GM12878 (cell line): Measurements from ENCODE around the gene ELP1. TPM values are rescaled to one million over a fixed set of nuclear protein-coding genes. Genes with fewer than 3 reads are reported as not detected.

Source experiments
- ATAC-seq: fragments of 200-7000 bp; cut with Tn5 transposase; 3 replicates; pipeline ENCODE4 v1.9.1; 2020; ENCODE audit warnings: mild to moderate bottlenecking, moderate library complexity
- BruUV-seq: library from RNA; stranded (reverse); fragments of 400-500 nt; replicated peaks from 2 replicates; lab custom pipeline; 2021; lab: Mats Ljungman, UMichigan
- CTCF ChIA-PET: fragments of 300-600 bp; sonication (Branson Sonifier 250); formaldehyde crosslinking; extraction: SDS; loops from one replicate; lab custom pipeline; 2021; ENCODE audit warnings: inconsistent platforms; lab: Yijun Ruan, JAX
- POLR2A ChIA-PET: fragments of 350-600 bp; formaldehyde crosslinking; extraction: SDS; loops from one replicate; lab custom pipeline; 2021; ENCODE audit warnings: inconsistent platforms; lab: Charles Lee
- RAD21 ChIA-PET: fragments of 300-600 bp; sonication (Branson Sonifier 250); formaldehyde crosslinking; loops from one replicate; lab custom pipeline; 2023; ENCODE audit warnings: antibody characterized with exemption; ENCODE audit not compliant: unreplicated experiment; lab: Charles Lee
- SMC1A ChIA-PET: fragments of 300-600 bp; sonication (Branson Sonifier 250); formaldehyde crosslinking; loops from one replicate; lab custom pipeline; 2023; ENCODE audit not compliant: unreplicated experiment, uncharacterized antibody; lab: Charles Lee
- DNase-seq: peaks from one replicate; pipeline ENCODE4 v3.0.0-alpha.2; 2011; ENCODE audit warnings: low read depth, low spot score
- FAIRE-seq: peaks from 3 replicates; lab custom pipeline; 2011; peaks lifted over from hg19 to GRCh38; lab: Jason Lieb, UNC
- H2AFZ ChIP-seq: 2 replicates; pipeline ENCODE4 v1.6.0; 2011; ENCODE audit warnings: low read depth, low read length, control low read depth; ENCODE audit not compliant: control insufficient read depth
- H3K27ac ChIP-seq: 2 replicates; pipeline ENCODE4 v1.5.1; 2011; ENCODE audit warnings: control low read depth; ENCODE audit not compliant: control insufficient read depth, insufficient read depth
- H3K27me3 ChIP-seq, 2 experiments: replicated peaks in 1 of 2; 2 replicates each; pipeline versions ENCODE4 v1.6.0 to v1.6.1; 2011; ENCODE audit warnings: low read length in 1 of 2; ENCODE audit not compliant: control insufficient read depth in 2 of 2, insufficient read depth in 2 of 2
- H3K36me3 ChIP-seq, 2 experiments: 2 replicates each; pipeline ENCODE4 v1.5.1; 2011; ENCODE audit warnings: low read length in 1 of 2; ENCODE audit not compliant: control insufficient read depth in 2 of 2, insufficient read depth in 2 of 2
- H3K4me1 ChIP-seq: 2 replicates; pipeline ENCODE4 v1.6.1; 2011; ENCODE audit warnings: mild to moderate bottlenecking, low read length, moderate library complexity, mixed read lengths; ENCODE audit not compliant: control insufficient read depth, insufficient read depth
- H3K4me2 ChIP-seq: 2 replicates; pipeline ENCODE4 v1.6.0; 2011; ENCODE audit warnings: control low read depth; ENCODE audit not compliant: control insufficient read depth, insufficient read depth
- H3K4me3 ChIP-seq: fragments of 200-600 bp; sonication (generic); 2 replicates; pipeline ENCODE4 v1.5.1; 2016
- H3K79me2 ChIP-seq: 2 replicates; pipeline ENCODE4 v1.6.0; 2011; ENCODE audit warnings: low read length; ENCODE audit not compliant: control insufficient read depth, insufficient read depth
- H3K9ac ChIP-seq: 2 replicates; pipeline ENCODE4 v1.8.0; 2011; ENCODE audit warnings: low read length, control low read depth, mixed read lengths; ENCODE audit not compliant: control insufficient read depth, insufficient read depth
- H3K9me3 ChIP-seq: replicated peaks from 3 replicates; pipeline ENCODE4 v1.5.1; 2011; ENCODE audit warnings: mild to moderate bottlenecking, low read length; ENCODE audit not compliant: control insufficient read depth, insufficient read depth
- H4K20me1 ChIP-seq: 2 replicates; pipeline ENCODE4 v1.6.0; 2011; ENCODE audit not compliant: control insufficient read depth, insufficient read depth
- CEBPB ChIP-seq, 2 experiments: fragments of 150-350 bp in 1 of 2; IDR thresholded peaks; 2 replicates each; pipeline ENCODE4 v1.6.1; 2012 to 2014; ENCODE audit warnings: low read depth in 2 of 2, low read length in 2 of 2, borderline replicate concordance in 1 of 2, inconsistent platforms in 1 of 2
- CHD4 ChIP-seq: fragments of 200-600 bp; sonication (generic); IDR thresholded peaks from 2 replicates; pipeline ENCODE4 v1.6.1; 2016; ENCODE audit warnings: mild to moderate bottlenecking
- GATAD2B ChIP-seq: fragments of 450-650 bp; conservative IDR thresholded peaks from 2 replicates; pipeline ENCODE4 v1.6.1; 2017; ENCODE audit warnings: low read depth, mild to moderate bottlenecking, moderate library complexity
- MYC ChIP-seq: IDR thresholded peaks from 2 replicates; pipeline ENCODE4 v1.6.1; 2011; ENCODE audit warnings: mild to moderate bottlenecking, low read length, moderate library complexity, inconsistent platforms; ENCODE audit not compliant: insufficient read depth, insufficient replicate concordance, insufficient read length, severe bottlenecking
- RCOR1 ChIP-seq: conservative IDR thresholded peaks from 2 replicates; pipeline ENCODE4 v1.6.1; 2012; ENCODE audit warnings: low read depth, low read length, improper control_type of control experiment
- SRF ChIP-seq, 2 experiments: IDR thresholded peaks; 2 replicates each; pipeline ENCODE4 v1.6.1; 2011; ENCODE audit warnings: low read depth in 2 of 2, low read length in 2 of 2, mild to moderate bottlenecking in 1 of 2, moderate library complexity in 1 of 2
- STAT3 ChIP-seq: IDR thresholded peaks from 2 replicates; pipeline ENCODE4 v1.6.1; 2011; ENCODE audit warnings: low read depth, low read length, improper control_type of control experiment
- SUZ12 ChIP-seq: fragments of 200-600 bp; sonication (generic); IDR thresholded peaks from one replicate; pipeline ENCODE4 v1.6.1; 2018; ENCODE audit warnings: antibody characterized with exemption, mild to moderate bottlenecking; ENCODE audit not compliant: unreplicated experiment
- WGBS: methylation state at CpG from one replicate; pipeline ENCODE4 v1.1.6; 2016; ENCODE audit warnings: low lambda C conversion rate; ENCODE audit not compliant: insufficient replicate concordance, insufficient coverage; ENCODE audit errors: missing lambda C conversion rate; 5-methylcytosine and 5-hydroxymethylcytosine counted together
- in situ Hi-C: fragments of 300-500 bp; cut with MboI; formaldehyde crosslinking; loops from 9 replicates; pipeline ENCODE4 v1.14.3; 2018; ENCODE audit warnings: mixed read lengths
- intact Hi-C: fragments of 100-400 bp; cut with micrococcal nuclease; formaldehyde crosslinking; loops from one replicate; pipeline ENCODE4 v1.14.2; 2022; ENCODE audit not compliant: unreplicated experiment
- polyA plus RNA-seq, 11 experiments: library from polyadenylated mRNA; depleted of rRNA in 4 of 11; unstranded in 6 of 11; stranded (reverse) in 5 of 11; fragments of >200 nt; fragmentation: Nextera tagmentation in 4 of 11; fragmentation: Illumina TruSeq in 1 of 11; extraction: Ambion mirVana in 4 of 11; extraction: Trizol in 1 of 11; gene quantifications; 1 replicate in 1 of 11; 2 replicates in 10 of 11; pipeline versions ENCODE4 v1.2.1 to v1.2.3, GENCODE V29; 2011 to 2016; ENCODE audit warnings: inconsistent platforms in 2 of 11, missing spikeins in 2 of 11, low read depth in 1 of 11
- total RNA-seq, 4 experiments: library from RNA; depleted of rRNA in 3 of 4; stranded (reverse); fragments of >200 nt in 3 of 4; fragmentation: Illumina TruSeq in 1 of 4; extraction: Trizol in 1 of 4; gene quantifications; 2 replicates each; pipeline versions ENCODE4 v1.2.1 to v1.2.3, GENCODE V29; 2013 to 2021
- TF ChIP-seq, protein P1 (sequence below): IDR thresholded peaks from 2 replicates; pipeline ENCODE4 v1.6.1; 2012; ENCODE audit warnings: low read depth, low read length, improper control_type of control experiment
- TF ChIP-seq, protein P2 (sequence below): fragments of 150-350 bp; IDR thresholded peaks from 2 replicates; pipeline ENCODE4 v1.6.1; 2016; ENCODE audit warnings: low read depth, low read length
- TF ChIP-seq, protein P3 (sequence below): fragments of 450-650 bp; formaldehyde crosslinking; IDR thresholded peaks from 2 replicates; pipeline ENCODE4 v1.4.0; 2020; ENCODE audit warnings: mild to moderate bottlenecking, moderate library complexity
- TF ChIP-seq, protein P4 (sequence below): fragments of 450-650 bp; IDR thresholded peaks from 2 replicates; pipeline ENCODE4 v1.6.1; 2017; ENCODE audit warnings: mild to moderate bottlenecking, moderate library complexity

The ELP1 gene
- total and polyA plus RNA-seq, 10 of the 15 experiments (the other 5 are each of a cell fraction or from before 2014, with no cell fraction given): 9.7 to 29.9 (median 26.0) TPM

DNA sequence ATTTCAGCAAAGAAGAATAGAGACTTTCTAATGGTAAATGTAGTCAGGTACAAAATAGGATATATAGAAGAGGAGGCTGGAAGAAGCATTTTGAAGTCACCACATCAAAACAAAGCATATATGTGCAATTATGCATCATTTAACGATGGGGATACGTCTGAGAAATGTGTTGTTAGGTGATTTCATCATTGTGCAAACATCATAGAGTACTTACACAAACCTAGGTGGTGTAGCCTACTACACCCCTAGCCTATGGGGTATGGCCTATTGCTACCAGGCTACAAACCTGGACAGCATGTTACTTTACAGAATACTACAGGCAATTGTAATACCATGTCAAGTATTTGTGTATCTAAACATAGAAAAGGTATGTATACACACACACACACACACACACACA lies 28.4 kb downstream of the ELP1 start:
- no peak overlapping the region for H3K27ac ChIP-seq
- no peaks in the 10 kb centered on the region for H3K4me1 ChIP-seq
- FAIRE-seq (no peak), DNase-seq (no peak), ATAC-seq (no peak)
- SMC1A ChIA-PET: no interaction called here
- H2AFZ ChIP-seq: no peak overlapping the region
- H3K27me3 ChIP-seq: no peaks in the 10 kb centered on the region
- no peak overlapping the region for H3K9ac ChIP-seq
- no peaks in the 10 kb centered on the region for H4K20me1 ChIP-seq
- intact Hi-C loops (no loop called here), in situ Hi-C loops (no loop called here)
- no peak overlapping the region for H3K4me2 ChIP-seq
- WGBS: 96% methylated on average over 2 of the region's 2 CpGs
- POLR2A ChIA-PET: no interaction called here
- H3K9me3 ChIP-seq: no peaks in the 10 kb centered on the region
- BruUV-seq: no TSS peak
- peaks cover 2 to 9% of the 10 kb centered on the region in 2 experiments for H3K36me3 ChIP-seq
- RAD21 ChIA-PET: no interaction called here
- CTCF ChIA-PET: no interaction called here
- H3K4me3 ChIP-seq: no peak overlapping the region
- no peaks in the 10 kb centered on the region for H3K79me2 ChIP-seq
- TF ChIP-seq CHD4 (no peak), MYC (no peak), CEBPB (IDR thresholded peaks at IDR 0.05; ENCODE audit: borderline replicate concordance in 1 of 2, low read depth in 2 of 2, low read length in 2 of 2) (no peak), GATAD2B (no peak), SRF (IDR thresholded peaks at IDR 0.05; ENCODE audit: low read depth in 2 of 2, low read length in 2 of 2) (no peak), SUZ12 (no peak), STAT3 (no peak), RCOR1 (no peak)
- TF ChIP-seq, protein P1, sequence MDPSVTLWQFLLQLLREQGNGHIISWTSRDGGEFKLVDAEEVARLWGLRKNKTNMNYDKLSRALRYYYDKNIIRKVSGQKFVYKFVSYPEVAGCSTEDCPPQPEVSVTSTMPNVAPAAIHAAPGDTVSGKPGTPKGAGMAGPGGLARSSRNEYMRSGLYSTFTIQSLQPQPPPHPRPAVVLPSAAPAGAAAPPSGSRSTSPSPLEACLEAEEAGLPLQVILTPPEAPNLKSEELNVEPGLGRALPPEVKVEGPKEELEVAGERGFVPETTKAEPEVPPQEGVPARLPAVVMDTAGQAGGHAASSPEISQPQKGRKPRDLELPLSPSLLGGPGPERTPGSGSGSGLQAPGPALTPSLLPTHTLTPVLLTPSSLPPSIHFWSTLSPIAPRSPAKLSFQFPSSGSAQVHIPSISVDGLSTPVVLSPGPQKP: no peak
- TF ChIP-seq, protein P2, sequence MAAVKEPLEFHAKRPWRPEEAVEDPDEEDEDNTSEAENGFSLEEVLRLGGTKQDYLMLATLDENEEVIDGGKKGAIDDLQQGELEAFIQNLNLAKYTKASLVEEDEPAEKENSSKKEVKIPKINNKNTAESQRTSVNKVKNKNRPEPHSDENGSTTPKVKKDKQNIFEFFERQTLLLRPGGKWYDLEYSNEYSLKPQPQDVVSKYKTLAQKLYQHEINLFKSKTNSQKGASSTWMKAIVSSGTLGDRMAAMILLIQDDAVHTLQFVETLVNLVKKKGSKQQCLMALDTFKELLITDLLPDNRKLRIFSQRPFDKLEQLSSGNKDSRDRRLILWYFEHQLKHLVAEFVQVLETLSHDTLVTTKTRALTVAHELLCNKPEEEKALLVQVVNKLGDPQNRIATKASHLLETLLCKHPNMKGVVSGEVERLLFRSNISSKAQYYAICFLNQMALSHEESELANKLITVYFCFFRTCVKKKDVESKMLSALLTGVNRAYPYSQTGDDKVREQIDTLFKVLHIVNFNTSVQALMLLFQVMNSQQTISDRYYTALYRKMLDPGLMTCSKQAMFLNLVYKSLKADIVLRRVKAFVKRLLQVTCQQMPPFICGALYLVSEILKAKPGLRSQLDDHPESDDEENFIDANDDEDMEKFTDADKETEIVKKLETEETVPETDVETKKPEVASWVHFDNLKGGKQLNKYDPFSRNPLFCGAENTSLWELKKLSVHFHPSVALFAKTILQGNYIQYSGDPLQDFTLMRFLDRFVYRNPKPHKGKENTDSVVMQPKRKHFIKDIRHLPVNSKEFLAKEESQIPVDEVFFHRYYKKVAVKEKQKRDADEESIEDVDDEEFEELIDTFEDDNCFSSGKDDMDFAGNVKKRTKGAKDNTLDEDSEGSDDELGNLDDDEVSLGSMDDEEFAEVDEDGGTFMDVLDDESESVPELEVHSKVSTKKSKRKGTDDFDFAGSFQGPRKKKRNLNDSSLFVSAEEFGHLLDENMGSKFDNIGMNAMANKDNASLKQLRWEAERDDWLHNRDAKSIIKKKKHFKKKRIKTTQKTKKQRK: no peak
- TF ChIP-seq, protein P3, sequence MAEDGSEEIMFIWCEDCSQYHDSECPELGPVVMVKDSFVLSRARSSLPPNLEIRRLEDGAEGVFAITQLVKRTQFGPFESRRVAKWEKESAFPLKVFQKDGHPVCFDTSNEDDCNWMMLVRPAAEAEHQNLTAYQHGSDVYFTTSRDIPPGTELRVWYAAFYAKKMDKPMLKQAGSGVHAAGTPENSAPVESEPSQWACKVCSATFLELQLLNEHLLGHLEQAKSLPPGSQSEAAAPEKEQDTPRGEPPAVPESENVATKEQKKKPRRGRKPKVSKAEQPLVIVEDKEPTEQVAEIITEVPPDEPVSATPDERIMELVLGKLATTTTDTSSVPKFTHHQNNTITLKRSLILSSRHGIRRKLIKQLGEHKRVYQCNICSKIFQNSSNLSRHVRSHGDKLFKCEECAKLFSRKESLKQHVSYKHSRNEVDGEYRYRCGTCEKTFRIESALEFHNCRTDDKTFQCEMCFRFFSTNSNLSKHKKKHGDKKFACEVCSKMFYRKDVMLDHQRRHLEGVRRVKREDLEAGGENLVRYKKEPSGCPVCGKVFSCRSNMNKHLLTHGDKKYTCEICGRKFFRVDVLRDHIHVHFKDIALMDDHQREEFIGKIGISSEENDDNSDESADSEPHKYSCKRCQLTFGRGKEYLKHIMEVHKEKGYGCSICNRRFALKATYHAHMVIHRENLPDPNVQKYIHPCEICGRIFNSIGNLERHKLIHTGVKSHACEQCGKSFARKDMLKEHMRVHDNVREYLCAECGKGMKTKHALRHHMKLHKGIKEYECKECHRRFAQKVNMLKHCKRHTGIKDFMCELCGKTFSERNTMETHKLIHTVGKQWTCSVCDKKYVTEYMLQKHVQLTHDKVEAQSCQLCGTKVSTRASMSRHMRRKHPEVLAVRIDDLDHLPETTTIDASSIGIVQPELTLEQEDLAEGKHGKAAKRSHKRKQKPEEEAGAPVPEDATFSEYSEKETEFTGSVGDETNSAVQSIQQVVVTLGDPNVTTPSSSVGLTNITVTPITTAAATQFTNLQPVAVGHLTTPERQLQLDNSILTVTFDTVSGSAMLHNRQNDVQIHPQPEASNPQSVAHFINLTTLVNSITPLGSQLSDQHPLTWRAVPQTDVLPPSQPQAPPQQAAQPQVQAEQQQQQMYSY (CRISPR knock-in tag): no peak
- TF ChIP-seq, protein P4, sequence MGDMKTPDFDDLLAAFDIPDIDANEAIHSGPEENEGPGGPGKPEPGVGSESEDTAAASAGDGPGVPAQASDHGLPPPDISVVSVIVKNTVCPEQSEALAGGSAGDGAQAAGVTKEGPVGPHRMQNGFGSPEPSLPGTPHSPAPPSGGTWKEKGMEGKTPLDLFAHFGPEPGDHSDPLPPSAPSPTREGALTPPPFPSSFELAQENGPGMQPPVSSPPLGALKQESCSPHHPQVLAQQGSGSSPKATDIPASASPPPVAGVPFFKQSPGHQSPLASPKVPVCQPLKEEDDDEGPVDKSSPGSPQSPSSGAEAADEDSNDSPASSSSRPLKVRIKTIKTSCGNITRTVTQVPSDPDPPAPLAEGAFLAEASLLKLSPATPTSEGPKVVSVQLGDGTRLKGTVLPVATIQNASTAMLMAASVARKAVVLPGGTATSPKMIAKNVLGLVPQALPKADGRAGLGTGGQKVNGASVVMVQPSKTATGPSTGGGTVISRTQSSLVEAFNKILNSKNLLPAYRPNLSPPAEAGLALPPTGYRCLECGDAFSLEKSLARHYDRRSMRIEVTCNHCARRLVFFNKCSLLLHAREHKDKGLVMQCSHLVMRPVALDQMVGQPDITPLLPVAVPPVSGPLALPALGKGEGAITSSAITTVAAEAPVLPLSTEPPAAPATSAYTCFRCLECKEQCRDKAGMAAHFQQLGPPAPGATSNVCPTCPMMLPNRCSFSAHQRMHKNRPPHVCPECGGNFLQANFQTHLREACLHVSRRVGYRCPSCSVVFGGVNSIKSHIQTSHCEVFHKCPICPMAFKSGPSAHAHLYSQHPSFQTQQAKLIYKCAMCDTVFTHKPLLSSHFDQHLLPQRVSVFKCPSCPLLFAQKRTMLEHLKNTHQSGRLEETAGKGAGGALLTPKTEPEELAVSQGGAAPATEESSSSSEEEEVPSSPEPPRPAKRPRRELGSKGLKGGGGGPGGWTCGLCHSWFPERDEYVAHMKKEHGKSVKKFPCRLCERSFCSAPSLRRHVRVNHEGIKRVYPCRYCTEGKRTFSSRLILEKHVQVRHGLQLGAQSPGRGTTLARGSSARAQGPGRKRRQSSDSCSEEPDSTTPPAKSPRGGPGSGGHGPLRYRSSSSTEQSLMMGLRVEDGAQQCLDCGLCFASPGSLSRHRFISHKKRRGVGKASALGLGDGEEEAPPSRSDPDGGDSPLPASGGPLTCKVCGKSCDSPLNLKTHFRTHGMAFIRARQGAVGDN: no peak
